ENCODE data around the gene P2RX6.
"Not testable (repeated sequence)": the region's sequence is repeated elsewhere in the genome, so short reads cannot be mapped to it uniquely, and the experiment has no call there.

P2RX6 gene

DNA sequence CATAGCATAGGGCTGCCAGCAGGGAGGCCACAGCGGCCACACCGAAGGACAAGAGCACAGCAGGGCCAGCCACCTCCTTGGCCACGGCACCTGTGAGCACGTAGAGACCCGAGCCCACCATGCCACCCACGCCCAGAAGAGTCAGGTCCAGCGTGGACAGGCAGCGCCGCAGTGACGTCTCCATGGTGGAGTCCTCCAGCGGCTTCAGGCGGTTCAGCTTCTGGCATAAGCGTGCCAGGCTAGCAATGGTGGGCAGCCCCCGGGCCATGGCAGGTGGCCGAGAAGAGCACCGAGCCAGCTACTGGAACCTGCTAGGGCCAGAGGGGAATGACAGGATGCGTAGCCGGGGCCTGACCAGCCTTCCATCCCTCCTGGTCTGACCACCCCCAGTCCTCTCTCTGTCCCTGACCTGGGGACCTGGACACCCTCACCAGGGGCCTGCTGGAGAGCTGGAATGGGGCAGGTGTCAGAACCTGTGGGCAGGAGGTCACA, 16.6 kb downstream of the P2RX6 start:
- DNase-seq (ENCODE audit: low spot score), result no peak

DNA sequence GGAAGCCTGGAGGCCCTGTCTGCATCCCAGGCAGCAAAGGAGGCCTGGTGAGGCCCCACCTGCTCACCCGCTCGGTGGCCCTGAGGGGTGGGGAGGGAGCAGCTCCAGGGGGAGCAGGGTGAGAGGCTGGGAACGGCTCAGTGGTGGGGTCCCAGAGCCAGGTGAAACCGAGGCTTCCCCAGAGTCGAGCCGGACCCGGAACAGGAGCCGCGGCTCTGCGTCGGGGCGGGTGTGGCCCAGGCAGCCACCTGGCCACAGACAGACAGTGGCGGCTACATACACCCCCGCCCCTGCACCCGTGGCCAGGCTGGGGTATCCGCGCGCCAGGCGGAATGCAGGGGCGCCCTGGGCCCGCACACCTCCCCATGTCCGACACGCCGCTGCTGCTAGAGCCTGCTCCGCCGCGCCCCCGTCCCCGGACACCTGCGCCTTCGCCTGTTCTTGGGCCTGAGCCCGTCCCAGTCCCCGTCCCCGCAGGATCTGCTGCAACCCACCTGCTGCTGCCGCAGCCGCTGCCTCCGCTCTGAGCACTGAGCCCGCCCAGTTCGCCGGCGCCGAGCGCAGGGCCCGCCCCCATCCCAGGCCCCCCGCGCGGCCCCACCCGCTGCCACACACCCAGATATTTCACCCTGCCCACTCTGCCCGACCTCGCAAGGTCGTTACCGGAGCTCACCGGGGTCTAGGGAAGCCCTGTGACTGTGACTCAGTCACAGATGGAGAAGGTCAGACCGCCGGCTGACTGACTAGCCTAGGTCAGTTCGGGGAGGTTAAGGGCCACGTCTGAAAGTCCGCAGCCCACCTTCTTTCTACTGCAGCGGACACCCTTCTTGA, 17.3 kb downstream of the P2RX6 start, which contains the start of gene SLC7A4:
Gene SLC7A4 (minus strand): TSS at position 525 of the 831 bp plus-strand sequence. CDS start 749 bp downstream, outside the sequence.
- DNase-seq (ENCODE audit: low spot score), result peak; percentile 44

DNA sequence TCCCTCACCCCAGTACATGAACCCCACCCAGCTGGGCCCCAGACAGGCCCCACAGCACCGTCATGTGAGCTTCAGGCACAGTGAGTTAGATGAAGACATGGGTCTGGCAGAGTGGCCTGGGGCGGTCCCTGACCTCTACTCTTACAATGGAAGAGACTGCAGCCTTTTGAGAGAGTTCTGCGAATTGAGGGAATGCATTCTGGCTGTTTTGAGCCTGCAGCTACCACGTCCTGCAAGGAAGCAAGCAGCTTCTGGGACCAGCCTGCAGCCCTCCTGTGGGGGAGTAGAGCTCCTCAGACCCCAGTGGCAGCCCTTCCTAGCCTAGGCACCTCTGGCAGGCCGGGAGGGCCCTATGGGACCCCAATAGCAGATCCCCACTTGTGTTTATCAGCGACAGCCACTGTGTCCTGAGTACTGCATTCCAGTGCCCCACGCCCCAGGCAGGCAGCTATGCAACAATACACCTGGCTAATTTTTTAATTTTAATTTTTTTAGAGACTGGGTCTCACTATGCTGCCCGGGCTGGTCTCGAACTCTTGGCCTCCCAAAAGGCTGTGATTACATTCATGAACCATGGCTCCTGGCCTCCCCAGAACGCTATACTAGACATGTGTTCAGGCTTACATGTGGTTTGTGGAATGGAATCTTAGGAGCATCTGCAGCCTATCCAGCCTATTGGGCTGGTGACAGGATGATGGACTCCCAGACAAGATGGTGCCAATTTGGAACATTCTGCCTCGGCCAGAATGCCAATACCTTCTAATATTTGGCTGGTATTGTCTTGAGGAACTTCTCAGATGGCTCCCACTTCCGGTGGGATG, 18.1 kb downstream of the P2RX6 start:
- DNase-seq (ENCODE audit: low spot score), result no peak

DNA sequence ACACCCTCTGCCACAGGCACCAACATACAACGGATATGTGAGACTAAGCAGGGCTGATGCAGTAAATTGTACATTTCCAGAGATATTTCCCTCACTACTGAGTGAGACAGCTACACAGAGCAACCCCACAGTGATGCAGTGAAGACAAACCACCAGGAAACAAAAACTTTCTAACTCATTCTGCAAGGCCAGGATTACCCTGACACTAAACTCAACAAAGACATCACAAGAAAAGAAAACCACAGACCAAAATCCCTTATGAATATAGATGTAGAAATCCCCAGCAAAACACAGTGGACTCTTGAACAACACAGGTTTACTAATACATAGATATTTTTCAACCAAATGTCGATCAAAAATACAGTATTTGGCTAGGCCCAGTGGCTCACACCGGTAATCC, 18.9 kb downstream of the P2RX6 start:
- DNase-seq (ENCODE audit: low spot score), result no peak

DNA sequence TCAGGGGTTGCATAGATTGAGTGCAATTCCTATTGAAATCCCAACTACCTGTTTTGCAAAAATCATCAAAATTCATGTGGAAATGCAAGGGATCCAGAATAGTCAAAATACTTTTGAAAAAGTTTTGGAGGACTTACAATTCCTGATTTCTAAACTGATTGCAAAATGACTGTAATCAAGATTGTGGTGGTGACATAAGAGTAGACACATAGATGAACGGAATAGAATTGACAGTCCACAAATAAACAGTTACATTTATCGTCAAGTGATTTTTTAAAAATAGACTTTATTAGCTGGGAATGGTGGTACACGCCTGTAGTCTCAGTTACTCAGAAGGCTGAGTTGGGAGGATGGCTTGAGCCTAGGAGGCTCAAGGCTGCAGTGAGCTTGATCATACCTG, 20.0 kb downstream of the P2RX6 start:
- no peak for DNase-seq (ENCODE audit: low spot score)

DNA sequence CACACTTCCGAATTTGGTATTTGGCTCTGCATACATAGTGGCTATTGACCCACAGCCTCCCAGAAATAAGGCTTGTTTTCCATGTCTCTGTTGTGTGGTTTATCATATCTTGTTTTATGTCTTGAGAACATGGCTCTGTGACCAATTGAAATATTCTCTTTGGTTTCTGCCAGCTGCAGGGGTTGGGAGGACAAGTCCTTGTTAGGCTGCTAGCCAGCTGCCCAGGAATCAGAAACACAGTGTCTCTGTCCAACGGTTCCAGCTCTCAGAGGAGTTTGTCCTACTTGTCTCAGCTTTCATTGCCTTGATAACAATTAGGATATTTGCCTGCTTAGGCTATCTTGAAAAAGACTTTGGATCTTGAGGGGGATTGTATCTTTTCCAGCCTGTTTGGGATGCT, 23.4 kb downstream of the P2RX6 start:
- no peak for DNase-seq (ENCODE audit: low spot score)

DNA sequence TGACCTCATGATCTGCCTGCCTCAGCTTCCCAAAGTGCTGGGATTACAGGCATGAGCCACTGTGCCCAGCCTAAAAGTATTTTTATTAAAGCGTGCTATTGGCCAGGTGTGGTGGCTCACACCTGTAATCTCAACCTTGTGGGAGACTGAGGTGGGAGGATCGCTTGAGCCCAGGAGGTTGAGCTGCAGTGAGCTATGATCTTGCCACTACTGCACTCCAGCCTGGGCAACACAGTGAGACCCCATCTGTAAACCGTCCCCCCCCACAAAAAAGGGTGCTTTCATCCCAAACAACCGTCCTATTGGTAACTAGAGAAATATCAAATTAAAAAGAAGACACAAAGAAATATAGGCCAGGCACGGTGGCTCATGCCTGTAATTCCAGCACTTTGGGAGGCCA, 24.2 kb downstream of the P2RX6 start:
- DNase-seq (ENCODE audit: low spot score), result not testable (repeated sequence)

DNA sequence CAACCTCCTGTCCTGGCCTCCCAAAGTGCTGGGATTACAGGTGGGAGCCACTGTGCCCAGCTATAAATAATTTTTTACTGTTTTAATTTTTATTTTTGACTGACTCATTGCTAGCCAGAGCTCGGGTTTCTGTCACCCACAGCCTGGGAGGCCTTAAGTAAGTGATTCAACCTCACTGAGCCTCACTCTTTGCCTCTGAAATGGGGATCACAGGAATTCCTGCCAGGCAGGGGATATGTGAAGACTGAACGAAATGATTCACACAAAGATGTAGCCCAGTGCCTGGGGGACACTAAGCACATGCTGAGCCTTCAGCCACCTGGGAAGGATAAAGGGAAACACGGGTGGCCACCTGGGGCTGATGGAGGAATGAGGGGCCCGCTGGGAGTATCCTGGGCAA, 27.0 kb downstream of the P2RX6 start:
- no peak for DNase-seq (ENCODE audit: low spot score)

DNA sequence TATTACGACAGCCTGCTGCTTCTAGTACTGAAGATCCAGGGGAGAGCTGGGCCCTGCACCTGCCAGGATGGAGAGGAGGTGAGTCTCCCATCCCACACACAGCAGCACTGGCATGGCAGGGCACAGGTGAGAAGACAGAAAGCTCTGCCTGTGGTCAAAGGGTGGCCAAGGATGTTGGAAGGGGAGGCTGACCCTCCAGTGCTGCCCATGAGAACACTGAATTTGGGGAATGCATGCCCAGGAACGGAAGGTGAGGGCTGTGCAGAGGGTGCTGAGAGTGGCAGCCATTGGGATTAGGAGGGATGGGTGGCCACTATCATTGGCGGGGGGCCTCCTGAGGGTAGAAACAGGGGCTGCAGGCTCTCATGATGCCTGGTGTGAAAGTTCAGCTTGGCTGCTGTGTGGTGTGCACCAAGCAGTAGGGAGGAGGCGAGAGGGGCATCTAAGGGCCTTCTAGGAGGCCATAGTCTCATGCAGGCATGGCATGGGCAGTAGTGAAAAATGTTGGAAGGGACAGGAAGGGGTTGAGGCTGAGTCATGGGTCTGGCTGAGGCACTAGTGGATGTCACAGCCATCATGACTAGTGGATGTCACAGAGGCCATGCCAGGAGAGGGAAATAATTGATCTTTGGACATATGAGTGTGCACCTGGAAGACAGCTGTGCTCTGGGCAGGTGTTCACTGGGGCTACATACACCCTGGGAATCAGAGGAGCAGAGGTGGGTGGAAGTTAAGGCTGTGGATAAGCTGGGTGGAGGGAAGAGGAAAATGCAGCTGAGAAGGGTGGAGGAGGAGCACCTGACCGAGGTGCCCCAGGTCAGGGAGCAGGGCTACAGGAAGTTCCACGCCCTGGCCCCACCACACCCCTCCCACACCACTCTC, 28.3 kb downstream of the P2RX6 start:
- DNase-seq (ENCODE audit: low spot score), result no peak

DNA sequence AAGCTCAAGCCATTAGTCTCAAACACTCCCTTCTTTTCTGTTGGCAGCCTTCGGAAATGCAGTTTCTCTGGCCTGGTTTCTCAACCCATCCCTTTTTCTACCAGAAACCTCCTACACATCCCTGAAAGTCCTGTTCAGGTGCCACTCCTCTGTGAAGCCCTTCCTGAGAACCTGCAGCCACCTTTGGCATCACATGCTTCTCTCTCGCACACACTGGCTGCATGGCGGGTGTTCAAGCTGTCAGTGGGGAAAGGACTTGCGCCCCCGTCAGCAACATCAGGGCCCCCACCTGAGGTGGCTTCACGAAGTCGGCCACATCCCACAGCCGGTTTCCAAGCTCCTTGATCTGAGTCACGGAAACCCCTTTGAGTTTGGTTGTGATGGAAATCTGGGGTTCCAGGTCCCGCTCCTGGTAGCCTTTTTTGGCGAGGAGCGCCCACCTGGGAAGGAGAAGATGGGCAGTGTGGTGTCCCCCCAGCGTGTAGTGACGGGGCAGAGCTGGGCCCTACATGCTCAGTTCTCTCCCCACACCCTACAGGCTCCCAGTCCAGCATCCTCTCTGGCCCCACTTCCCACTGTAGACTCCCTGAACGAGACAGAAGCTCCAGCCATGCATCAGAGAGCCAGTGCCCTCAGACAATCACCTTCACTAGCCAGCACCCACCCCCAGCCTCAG, 29.0 kb downstream of the P2RX6 start:
- DNase-seq (ENCODE audit: low spot score), result no peak

DNA sequence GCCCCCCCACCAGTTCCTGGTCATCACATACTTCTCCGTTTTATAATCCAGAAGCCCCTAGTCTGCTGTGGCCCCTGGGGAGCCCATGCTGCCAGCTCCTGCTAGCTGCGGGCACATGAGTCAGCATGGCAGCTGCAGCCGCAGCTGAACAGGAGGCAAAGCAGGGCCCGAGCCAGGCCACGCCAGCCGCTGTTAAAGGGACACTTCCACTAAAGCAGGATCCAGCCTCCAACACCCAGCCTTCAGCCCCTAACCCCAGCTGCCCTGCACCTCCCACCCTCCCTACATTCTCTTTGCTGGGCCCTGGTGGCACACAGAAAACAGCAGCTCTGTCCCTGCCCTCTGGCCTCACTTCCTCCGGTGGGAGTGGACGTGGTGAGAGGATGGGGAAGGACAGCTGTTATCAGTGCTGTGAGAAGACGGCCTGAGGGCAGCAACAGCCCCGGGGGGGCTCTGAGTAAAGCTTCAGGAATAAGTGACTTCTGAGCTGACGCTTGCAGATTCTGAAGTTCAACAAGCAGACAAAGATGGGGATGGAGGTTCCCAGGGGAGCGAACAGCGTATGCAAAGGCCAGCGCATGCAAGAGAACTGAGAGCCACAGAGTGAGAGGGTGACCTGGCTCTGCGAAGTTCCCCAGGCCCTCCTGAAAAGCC, 30.1 kb downstream of the P2RX6 start:
- DNase-seq (ENCODE audit: low spot score), result peak; percentile 18

DNA sequence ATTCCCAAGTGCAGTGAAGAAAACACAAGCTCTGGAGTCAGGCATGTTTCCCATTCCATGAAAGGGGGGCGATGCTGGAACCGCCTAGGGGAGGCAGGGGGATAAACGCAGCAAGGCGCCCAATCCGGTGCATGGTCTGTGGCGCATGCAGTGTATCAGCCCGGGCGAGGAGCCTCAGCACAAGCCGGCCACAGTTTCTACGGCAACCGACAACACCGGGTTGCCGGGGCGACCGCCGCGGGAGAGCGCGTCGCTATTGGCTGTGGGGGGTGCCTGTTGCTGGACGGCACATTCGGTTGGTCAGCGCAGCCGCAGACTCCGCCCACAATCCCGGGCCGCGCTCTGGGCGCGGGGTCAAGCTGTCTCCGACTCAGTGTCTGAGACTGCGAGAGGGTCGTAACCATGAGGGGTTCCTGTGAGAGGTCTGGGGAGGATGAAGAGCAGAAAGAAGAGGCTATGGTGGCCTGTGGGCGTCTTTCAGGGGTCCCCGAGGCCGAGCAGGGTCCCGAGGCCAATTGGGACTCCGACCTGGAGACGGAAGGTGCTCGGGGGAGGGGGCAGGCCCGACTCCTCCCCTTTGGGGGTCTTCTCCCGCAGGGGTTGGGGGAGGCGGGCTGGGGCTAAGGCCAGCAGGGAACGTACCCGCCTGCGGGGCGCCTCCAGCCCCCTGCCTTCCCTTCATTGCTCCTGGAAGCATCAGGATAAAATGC, 30.8 kb downstream of the P2RX6 start, which contains the start of gene LRRC74B:
Gene LRRC74B (plus strand): TSS at position 362 of the 710 bp plus-strand sequence. CDS start 41 bp downstream, at position 403.
- DNase-seq (ENCODE audit: low spot score), result peak; percentile 95

DNA sequence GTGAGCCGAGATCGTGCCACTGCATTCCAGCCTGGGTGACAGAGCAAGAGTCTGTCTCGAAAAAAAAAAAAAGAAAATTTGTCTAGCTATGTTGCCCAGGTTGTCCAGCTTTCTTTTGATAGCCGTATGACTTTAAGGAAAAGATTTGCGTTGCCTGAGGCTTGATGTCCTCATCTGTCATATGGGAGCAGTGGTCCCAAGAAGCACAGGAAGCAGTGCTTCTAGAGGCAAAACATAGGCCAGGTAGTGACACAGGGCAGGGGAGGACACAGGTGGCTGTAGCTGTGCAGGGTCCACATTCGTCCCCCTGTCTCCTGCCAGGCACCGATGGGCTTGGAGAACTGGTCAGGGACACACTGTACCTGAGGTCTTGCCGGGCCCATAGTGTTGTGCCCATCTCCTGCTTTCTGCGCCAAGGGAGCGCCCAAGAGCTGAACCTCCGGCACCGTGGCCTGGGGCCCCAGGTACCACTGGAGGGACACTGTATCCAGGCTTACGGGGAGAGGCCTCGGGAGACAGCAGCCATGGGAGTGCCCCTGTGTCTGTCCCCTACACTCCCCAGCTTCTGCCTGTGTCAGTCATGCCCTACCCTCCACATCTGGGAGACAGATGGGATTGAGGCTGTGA, 32.2 kb downstream of the P2RX6 start:
- no peak for DNase-seq (ENCODE audit: low spot score)

DNA sequence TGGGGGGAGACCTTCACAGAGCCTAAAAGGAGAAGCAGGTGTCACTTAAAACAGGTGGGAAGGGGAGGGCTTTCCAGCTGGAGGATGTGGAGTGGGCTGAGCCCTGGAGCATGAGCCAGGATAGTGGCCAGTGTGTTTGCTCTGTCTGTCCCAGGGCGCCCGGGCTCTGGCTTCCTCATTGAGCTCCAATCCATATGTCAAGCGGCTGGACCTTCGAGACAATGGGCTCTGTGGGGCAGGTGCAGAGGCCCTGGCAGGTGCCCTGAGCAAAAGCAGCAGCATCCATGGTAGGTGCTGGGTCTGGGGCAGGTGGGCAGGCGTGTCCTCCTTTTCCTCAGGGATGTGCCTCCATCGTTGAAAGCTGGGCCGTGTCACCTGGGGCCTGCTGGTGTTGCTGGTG, 32.8 kb downstream of the P2RX6 start:
- no peak for DNase-seq (ENCODE audit: low spot score)

DNA sequence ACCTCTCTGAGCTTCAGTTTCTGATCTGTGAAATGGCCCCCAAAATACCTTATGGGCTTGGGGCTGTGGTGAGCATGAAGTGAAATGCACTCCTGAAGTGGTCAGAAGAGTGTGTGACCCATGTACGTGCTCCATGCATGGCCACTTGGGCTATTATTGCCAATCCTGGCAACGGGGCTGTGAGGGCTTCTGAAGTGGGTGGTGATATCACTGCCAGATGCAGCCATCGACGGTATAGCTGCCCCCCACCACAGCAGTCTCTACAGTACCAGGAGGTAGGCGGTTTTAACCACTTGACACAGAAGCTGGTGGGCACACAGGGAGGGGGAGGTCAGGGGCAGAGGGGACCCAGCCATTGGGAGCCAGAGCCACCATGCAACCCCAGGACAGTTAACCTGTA, 33.5 kb downstream of the P2RX6 start:
- DNase-seq (ENCODE audit: low spot score), result not testable (repeated sequence)

DNA sequence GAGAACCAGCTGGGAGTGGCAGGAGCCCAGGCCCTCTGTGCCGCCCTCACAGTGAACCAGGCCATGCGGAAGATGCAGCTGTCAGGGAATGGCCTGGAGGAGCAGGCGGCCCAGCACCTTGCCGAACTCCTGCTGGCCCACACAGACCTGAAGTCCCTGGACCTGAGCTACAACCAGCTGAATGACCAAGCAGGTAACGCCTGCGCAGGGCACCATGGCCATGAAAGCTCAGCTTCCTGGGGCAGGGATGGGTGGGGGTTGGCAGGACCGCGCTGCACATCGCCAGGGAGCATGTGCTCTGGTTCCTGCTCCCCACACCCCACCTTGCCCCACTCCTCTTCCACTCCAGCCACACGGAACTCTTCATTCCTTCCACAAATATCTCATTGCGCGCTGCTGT, 34.0 kb downstream of the P2RX6 start:
- DNase-seq (ENCODE audit: low spot score), result not testable (repeated sequence)

DNA sequence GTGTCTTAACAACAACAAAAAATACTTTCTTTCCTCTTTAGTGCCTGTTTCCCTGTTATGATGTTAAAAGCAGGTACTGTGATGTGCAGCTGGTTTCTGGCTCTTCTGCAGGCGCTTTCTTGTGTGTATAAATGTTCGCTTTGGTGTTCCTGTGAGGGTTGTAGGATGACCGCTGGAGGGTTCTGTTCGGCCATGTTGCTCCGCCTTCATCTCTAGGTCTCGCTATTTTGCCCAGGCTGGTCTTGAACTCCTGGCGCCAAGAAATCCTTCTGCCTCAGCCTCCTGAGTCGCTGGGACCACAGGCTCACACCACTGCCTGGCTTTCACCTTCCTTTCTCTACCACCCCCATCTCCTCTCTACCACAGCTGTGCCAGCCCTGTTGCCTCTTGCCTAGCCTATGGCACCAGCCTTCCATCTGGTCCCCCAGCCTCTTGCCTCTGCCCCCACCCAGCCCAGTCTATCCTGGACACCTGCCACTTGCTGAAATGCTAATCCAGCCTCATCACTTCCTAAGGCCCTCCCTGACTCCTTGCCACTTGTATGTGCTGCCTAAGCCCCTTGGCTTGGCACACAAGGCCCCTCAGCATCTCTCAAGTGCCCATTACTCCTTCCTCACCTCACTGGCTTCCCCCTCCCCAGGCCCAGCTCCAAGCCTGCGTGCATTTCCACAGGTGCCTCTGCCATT, 36.3 kb downstream of the P2RX6 start:
- DNase-seq (ENCODE audit: low spot score), result no peak

DNA sequence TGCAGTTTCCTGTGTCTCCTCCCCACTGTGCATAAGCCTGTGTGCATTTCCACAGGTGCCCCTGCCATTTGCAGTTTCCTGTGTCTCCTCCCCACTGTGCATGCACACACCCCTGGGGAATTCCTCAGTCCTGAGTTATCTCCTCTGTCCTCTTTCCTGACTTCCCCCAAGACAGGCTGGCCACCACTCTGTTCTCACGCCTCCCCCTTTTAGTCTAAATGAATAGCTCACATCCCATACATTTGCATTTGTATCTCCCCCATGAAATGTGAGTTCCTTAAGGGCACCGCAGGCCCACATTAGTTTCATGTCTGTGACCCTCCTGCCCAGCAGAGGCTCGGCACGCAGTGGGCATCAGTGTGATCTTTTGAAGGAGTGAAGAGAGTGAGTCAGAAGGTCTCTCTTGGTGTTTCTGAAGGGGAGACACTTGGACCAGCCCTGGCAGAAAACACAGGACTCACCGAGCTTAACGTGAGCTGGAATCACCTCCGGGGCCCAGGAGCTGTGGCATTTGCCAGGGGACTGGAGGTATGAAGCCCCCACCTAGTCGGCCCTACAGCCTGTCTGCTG, 37.0 kb downstream of the P2RX6 start:
- DNase-seq (ENCODE audit: low spot score), result no peak

All from Ammon's horn (tissue), 1 donor.